Liver (tissue), 9 donors: ENCODE results near the gene SPTB. TPM values are rescaled to one million over a fixed set of nuclear protein-coding genes. Genes with fewer than 3 reads are reported as not detected.

ENCODE experiments used
- DNase-seq: peaks from one replicate; pipeline ENCODE4 v3.0.0-alpha.2; 2017; ENCODE audit warnings: low spot score
- H3K27ac ChIP-seq, 2 donors: one replicate each; pipeline ENCODE4 v1.7.0; 2013; ENCODE audit warnings: inconsistent platforms in 2 of 2, low read length in 2 of 2, control low read depth in 1 of 2, low read depth in 1 of 2, mild to moderate bottlenecking in 1 of 2
- H3K27me3 ChIP-seq, 4 donors: one replicate each; pipeline versions ENCODE4 v1.6.1 to v1.7.0; 2013; ENCODE audit warnings: low read length in 3 of 4, inconsistent platforms in 1 of 4, mild to moderate bottlenecking in 1 of 4, moderate library complexity in 1 of 4; ENCODE audit not compliant: control insufficient read depth in 4 of 4, insufficient read depth in 4 of 4
- H3K36me3 ChIP-seq, 4 donors: one replicate each; pipeline versions ENCODE4 v1.6.1 to v1.7.0; 2013; ENCODE audit warnings: low read length in 3 of 4, mild to moderate bottlenecking in 3 of 4, low read depth in 1 of 4, moderate library complexity in 1 of 4; ENCODE audit not compliant: control insufficient read depth in 4 of 4, insufficient read depth in 3 of 4
- H3K4me1 ChIP-seq, 4 donors: one replicate each; pipeline versions ENCODE4 v1.6.1 to v1.7.0; 2013; ENCODE audit warnings: low read length in 3 of 4, mild to moderate bottlenecking in 3 of 4, moderate library complexity in 1 of 4; ENCODE audit not compliant: control insufficient read depth in 4 of 4, insufficient read depth in 4 of 4
- H3K4me3 ChIP-seq, 3 donors: one replicate each; pipeline versions ENCODE4 v1.6.1 to v1.7.0; 2013; ENCODE audit warnings: low read length in 3 of 3, control low read depth in 1 of 3, low read depth in 1 of 3, mild to moderate bottlenecking in 1 of 3
- H3K9ac ChIP-seq, 2 donors: one replicate each; pipeline ENCODE4 v1.7.0; 2013; ENCODE audit warnings: low read length in 2 of 2, mild to moderate bottlenecking in 2 of 2, moderate library complexity in 2 of 2, control low read depth in 1 of 2, low read depth in 1 of 2
- H3K9me3 ChIP-seq, 4 donors: one replicate each; pipeline versions ENCODE4 v1.6.1 to v1.7.0; 2013; ENCODE audit warnings: low read length in 3 of 4; ENCODE audit not compliant: control insufficient read depth in 4 of 4
- CTCF ChIP-seq: fragments of 150-350 bp; IDR thresholded peaks from 2 replicates; pipeline ENCODE4 v1.5.1; 2017; ENCODE audit warnings: improper control_type of control experiment, low read depth, low read length; ENCODE audit not compliant: missing input control
- FOXA1 ChIP-seq: IDR thresholded peaks from 2 replicates; pipeline ENCODE4 v1.6.1; 2016; ENCODE audit warnings: antibody characterized with exemption
- MAX ChIP-seq: IDR thresholded peaks from 2 replicates; pipeline ENCODE4 v1.6.1; 2016; ENCODE audit warnings: antibody characterized with exemption
- NR2F2 ChIP-seq: IDR thresholded peaks from 2 replicates; pipeline ENCODE4 v1.6.1; 2016; ENCODE audit warnings: antibody characterized with exemption
- REST ChIP-seq: IDR thresholded peaks from 2 replicates; pipeline ENCODE4 v1.6.1; 2016; ENCODE audit warnings: antibody characterized with exemption, mild to moderate bottlenecking
- RXRA ChIP-seq, 2 donors: IDR thresholded peaks; 2 replicates each; pipeline ENCODE4 v1.6.1; 2017 to 2018; ENCODE audit warnings: antibody characterized with exemption in 2 of 2, mild to moderate bottlenecking in 1 of 2
- SP1 ChIP-seq: IDR thresholded peaks from 2 replicates; pipeline ENCODE4 v1.6.1; 2018; ENCODE audit warnings: antibody characterized with exemption, mild to moderate bottlenecking
- TAF1 ChIP-seq: conservative IDR thresholded peaks from 2 replicates; pipeline ENCODE4 v1.6.1; 2016; ENCODE audit warnings: antibody characterized with exemption, mild to moderate bottlenecking
- YY1 ChIP-seq: IDR thresholded peaks from 2 replicates; pipeline ENCODE4 v1.6.1; 2016; ENCODE audit warnings: antibody characterized with exemption, mild to moderate bottlenecking
- ZBTB33 ChIP-seq: IDR thresholded peaks from 2 replicates; pipeline ENCODE4 v1.6.1; 2016; ENCODE audit warnings: antibody characterized with exemption
- WGBS: extraction: QIAGEN DNeasy Blood & Tissue Kit; methylation state at CpG from one replicate; pipeline ENCODE4 v1.1.7; 2013; 5-methylcytosine and 5-hydroxymethylcytosine counted together
- polyA plus RNA-seq, 2 donors: library from polyadenylated mRNA; stranded (reverse) in 1 of 2; unstranded in 1 of 2; fragments of 200-250 nt in 1 of 2; fragments of >200 nt in 1 of 2; fragmentation: Nextera tagmentation in 1 of 2; extraction: Ambion mirVana in 1 of 2; gene quantifications; one replicate each; pipeline versions ENCODE4 v1.2.1 to v1.2.3, GENCODE V29; 2013 to 2015
- total RNA-seq, 2 donors: library from RNA; depleted of rRNA; stranded (reverse); fragments of >200 nt; gene quantifications; one replicate each; pipeline ENCODE4 v1.2.3, GENCODE V29; 2014
- donor health status: healthy.
- donor health status: healthy.
- donor health status: healthy.
- donor health status: healthy.
- donor health status: healthy.

The SPTB gene
- total and polyA plus RNA-seq, 4 donors = 0.12 to 332 (median 0.26) TPM

GRCh38 chr14:64703395-64704142, 176.1 kb downstream of the SPTB start:
- Histone ChIP-seq H3K27me3 (no peaks in the 10 kb centered on the region), H3K4me1 (peaks cover 25 to 49% (median 41%) of the 10 kb centered on the region in 4 donors), H3K4me3 (peak overlapping the region in 2 of 3 donors; percentile 18 to 73), H3K9ac (no peak overlapping the region), H3K9me3 (no peaks in the 10 kb centered on the region), H3K36me3 (no peaks in the 10 kb centered on the region), H3K27ac (peak overlapping the region; percentile 90 to 91)
- DNase-seq = no peak
- 31% methylated on average over 26 of the region's 26 CpGs for WGBS
- TF ChIP-seq CTCF (no peak), REST (no peak), NR2F2 (no peak), RXRA (IDR thresholded peaks at IDR 0.05) (peak in 1 of 2 donors; percentile 32), MAX (peak; percentile 27), YY1 (no peak), FOXA1 (no peak), SP1 (no peak), ZBTB33 (no peak), TAF1 (no peak)

- H3K27ac ChIP-seq = no peak overlapping the region
Measured at GRCh38 chr14:64702493-64703394, 177.0 kb downstream of the SPTB start.

More at GRCh38 chr14:64702493-64703394, 177.0 kb downstream of the SPTB start:
- no peak for TF ChIP-seq SP1
- Histone ChIP-seq H3K4me3 (no peak overlapping the region), H3K27me3 (no peaks in the 10 kb centered on the region), H3K9ac (no peak overlapping the region), H3K9me3 (no peaks in the 10 kb centered on the region), H3K36me3 (no peaks in the 10 kb centered on the region), H3K4me1 (peaks cover 18 to 43% (median 34%) of the 10 kb centered on the region in 4 donors)
- DNase-seq = no peak
- 73% methylated on average over 25 of the region's 25 CpGs for WGBS
